Measurements from ENCODE around the gene RAB3IP. TPM values are rescaled to one million over a fixed set of nuclear protein-coding genes. Genes with fewer than 3 reads are reported as not detected.

Gene RAB3IP
- total RNA-seq, 1 experiment from 2014 or later, result 31.0 TPM

Other genes starting within 250 kb of the RAB3IP start
- gene CCT2, start 153.4 kb upstream of the RAB3IP start, total RNA-seq (2014; rRNA removed; shearing (Covaris generic)), result 480 and 506 TPM in 2 replicates
- not detected in 2 replicates for gene LRRC10, start 128.0 kb upstream of the RAB3IP start, total RNA-seq (2014; rRNA removed; shearing (Covaris generic))
- gene BEST3, start 39.6 kb upstream of the RAB3IP start, total RNA-seq (2014; rRNA removed; shearing (Covaris generic)), result not detected in 2 replicates
- 0.11 TPM in 1 of 2 replicates, not detected in the other for gene MYRFL, start 86.4 kb downstream of the RAB3IP start, total RNA-seq (2014; rRNA removed; shearing (Covaris generic))

Measured in H7 (cell line).